Renal cortical epithelial cell (primary cell): ENCODE results near the gene GZF1. TPM values are rescaled to one million over a fixed set of nuclear protein-coding genes. Genes with fewer than 3 reads are reported as not detected.

Experiments
- DNase-seq: peaks from one replicate; pipeline ENCODE4 v3.0.0-alpha.2; 2011; ENCODE audit warnings: low read depth
- total RNA-seq: library from RNA; depleted of rRNA; stranded (reverse); fragments of >200 nt; gene quantifications from 2 replicates; pipeline ENCODE4 v1.2.3, GENCODE V29; 2014

Gene GZF1
- total RNA-seq, 1 donor from 2014 or later: 20.0 TPM

- DNase-seq: no peak
These were observed 45.9 kb downstream of the GZF1 start for GRCh38 chr20:23407781-23408464.

- DNase-seq: no peak
These were observed 47.0 kb downstream of the GZF1 start for GRCh38 chr20:23408957-23409356.

- no peak for DNase-seq
These were observed 47.8 kb downstream of the GZF1 start for GRCh38 chr20:23409800-23410199.

- DNase-seq: no peak
These were observed 49.1 kb downstream of the GZF1 start for GRCh38 chr20:23410916-23411695.

DNA sequence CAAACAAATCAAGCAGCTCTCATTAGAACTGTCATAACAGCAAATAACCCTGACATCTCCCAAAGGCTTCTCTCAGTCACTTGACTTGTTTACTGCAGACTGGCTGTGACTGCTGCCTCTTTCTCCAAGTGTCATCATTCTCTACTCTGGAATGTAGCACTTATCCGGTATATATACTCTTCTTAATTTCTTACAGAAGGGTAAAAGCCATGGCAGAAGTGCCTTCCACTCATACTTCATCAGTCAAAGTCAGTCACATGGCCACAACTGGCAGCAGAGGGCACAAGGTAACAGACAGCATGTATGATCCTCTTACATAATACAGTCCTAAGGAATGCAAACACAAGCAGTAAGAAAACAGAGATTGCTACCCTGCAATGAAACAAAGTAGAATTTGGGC is 50.0 kb downstream of the GZF1 start:
- peak; percentile 27 for DNase-seq

- DNase-seq: no peak
These were observed 52.0 kb downstream of the GZF1 start for GRCh38 chr20:23413862-23414422.

- DNase-seq: no peak
These were observed 52.7 kb downstream of the GZF1 start for GRCh38 chr20:23414526-23415188.

GRCh38 chr20:23415555-23415954 is 53.6 kb downstream of the GZF1 start:
- DNase-seq: no peak

DNA sequence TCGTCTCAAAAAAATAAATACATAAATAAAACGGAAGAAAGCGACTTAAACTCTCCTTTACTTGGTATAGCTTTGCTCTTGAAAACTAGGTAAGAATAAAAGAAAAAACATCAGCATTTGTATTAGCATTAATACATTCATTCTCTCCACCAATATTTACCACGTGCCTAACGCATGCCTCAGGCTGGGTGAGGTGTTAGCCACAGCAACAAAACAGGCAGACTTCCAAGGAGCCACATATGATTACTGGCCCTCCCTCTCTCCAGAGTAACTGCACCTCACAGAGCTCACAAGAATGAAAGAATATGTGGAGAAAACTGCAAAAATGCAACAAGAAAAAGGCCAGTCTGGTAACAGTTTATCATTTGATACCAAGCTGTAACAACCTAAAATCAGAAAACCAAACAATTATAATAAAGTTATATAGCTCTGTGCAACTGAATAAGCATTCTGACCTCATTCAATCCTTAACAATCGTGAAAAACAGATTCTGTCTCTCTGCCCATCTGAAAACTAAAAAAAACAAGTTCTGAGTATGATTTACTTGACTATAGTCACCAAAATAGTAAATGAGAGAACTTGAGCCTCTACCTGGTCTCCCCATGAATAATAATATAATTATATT is 54.1 kb downstream of the GZF1 start:
- DNase-seq: peak; percentile 39

DNA sequence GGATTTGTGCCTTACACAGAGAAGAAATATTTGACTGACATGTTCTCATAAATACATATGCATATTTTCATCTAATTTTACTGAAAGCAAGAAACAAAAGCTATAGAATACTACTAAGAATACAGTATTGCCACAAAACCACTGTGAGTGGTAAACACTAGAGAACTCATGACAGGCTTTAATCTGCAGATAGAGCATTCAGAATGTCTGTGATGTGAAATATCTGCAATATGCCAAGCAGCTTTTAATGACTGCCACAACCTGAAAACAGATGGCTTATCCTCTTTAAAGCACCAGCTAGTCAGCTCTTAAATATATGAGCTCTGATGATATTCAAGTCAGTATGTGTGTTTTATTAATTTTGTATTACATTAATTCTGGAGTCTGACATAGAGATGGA is 55.9 kb downstream of the GZF1 start:
- DNase-seq: no peak

- DNase-seq: no peak
These were observed 57.6 kb downstream of the GZF1 start for GRCh38 chr20:23419657-23419994.

- peak; percentile 63 for DNase-seq
These were observed 58.3 kb downstream of the GZF1 start for GRCh38 chr20:23419995-23420901.

- peak; percentile 75 for DNase-seq
These were observed 59.3 kb downstream of the GZF1 start, which contains the start of gene NAPB for GRCh38 chr20:23420943-23421931. Gene NAPB (minus strand): TSS chr20:23421488. CDS start chr20:23421402, 86 bp downstream.

Other genes with a start within 250 kb of the GZF1 start
- gene NXT1, start 11.4 kb upstream of the GZF1 start, total RNA-seq: 17.0 and 35.9 TPM in 2 replicates
- gene NAPB, start 59.3 kb downstream of the GZF1 start, total RNA-seq: 4.0 and 10.1 TPM in 2 replicates
- not detected in 2 replicates for gene CSTL1, start 77.5 kb downstream of the GZF1 start, total RNA-seq
- gene CST11, start 90.7 kb downstream of the GZF1 start, total RNA-seq: not detected in 2 replicates
- not detected in 2 replicates for gene CST8, start 128.9 kb downstream of the GZF1 start, total RNA-seq
- gene CST9L, start 206.3 kb downstream of the GZF1 start, total RNA-seq: not detected in 2 replicates
- gene CST9, start 243.7 kb downstream of the GZF1 start, total RNA-seq: not detected in 2 replicates